PC-3 (cell line): ENCODE data around the gene TAC4. TPM values are rescaled to one million over a fixed set of nuclear protein-coding genes. Genes with fewer than 3 reads are reported as not detected.

Experiments
- ATAC-seq: fragments of 200-7000 bp; cut with Tn5 transposase; 2 replicates; pipeline ENCODE4 v1.9.1; 2020; ENCODE audit warnings: mild to moderate bottlenecking, moderate library complexity
- BruUV-seq: library from RNA; stranded (reverse); fragments of 400-500 nt; replicated peaks from 2 replicates; lab custom pipeline; 2021; lab: Mats Ljungman, UMichigan
- CTCF ChIA-PET: fragments of 300-600 bp; sonication (Branson Sonifier 250); formaldehyde crosslinking; loops from one replicate; lab custom pipeline; 2022; ENCODE audit warnings: antibody characterized with exemption; lab: Charles Lee
- POLR2A ChIA-PET: fragments of 300-600 bp; sonication (Branson Sonifier 250); formaldehyde crosslinking; loops from one replicate; lab custom pipeline; 2022; ENCODE audit warnings: antibody characterized with exemption; ENCODE audit not compliant: unreplicated experiment; lab: Charles Lee
- DNase-seq: peaks from one replicate; pipeline ENCODE4 v3.0.0-alpha.2; 2015
- H2AFZ ChIP-seq: fragments of 300-600 bp; sonication (generic); 2 replicates; pipeline ENCODE4 v1.6.0; 2016; ENCODE audit warnings: antibody characterized with exemption, low read length
- H3F3A ChIP-seq: fragments of 300-600 bp; sonication (generic); one replicate; pipeline ENCODE4 v1.6.0; 2017; ENCODE audit warnings: antibody characterized with exemption, low read length, control low read depth, mild to moderate bottlenecking; ENCODE audit not compliant: unreplicated experiment
- H3K27ac ChIP-seq: fragments of 300-600 bp; sonication (generic); 2 replicates; pipeline ENCODE4 v1.5.1; 2016; ENCODE audit warnings: mild to moderate bottlenecking, low read length
- H3K27me3 ChIP-seq: fragments of 300-600 bp; sonication (generic); 2 replicates; pipeline ENCODE4 v1.6.1; 2016; ENCODE audit warnings: low read length, mixed read lengths
- H3K36me3 ChIP-seq: fragments of 300-600 bp; sonication (generic); 2 replicates; pipeline ENCODE4 v1.6.1; 2016; ENCODE audit warnings: low read depth, mixed run types, low read length, mixed read lengths
- H3K4me1 ChIP-seq: fragments of 300-600 bp; sonication (generic); 2 replicates; pipeline ENCODE4 v1.5.1; 2016; ENCODE audit warnings: low read length; ENCODE audit not compliant: insufficient read depth
- H3K4me2 ChIP-seq: fragments of 300-600 bp; sonication (generic); 2 replicates; pipeline ENCODE4 v1.6.0; 2016; ENCODE audit warnings: low read length
- H3K4me3 ChIP-seq: fragments of 300-600 bp; sonication (generic); 2 replicates; pipeline ENCODE4 v1.5.1; 2016; ENCODE audit warnings: mild to moderate bottlenecking, low read length, mixed read lengths
- H3K79me2 ChIP-seq: fragments of 300-600 bp; sonication (generic); 2 replicates; pipeline ENCODE4 v1.6.1; 2017; ENCODE audit warnings: low read length, mixed read lengths
- H3K9ac ChIP-seq: fragments of 300-600 bp; sonication (generic); 2 replicates; pipeline ENCODE4 v1.6.0; 2016; ENCODE audit warnings: mild to moderate bottlenecking, low read length
- H3K9me2 ChIP-seq: fragments of 300-600 bp; sonication (generic); replicated peaks from 2 replicates; pipeline ENCODE4 v1.6.1; 2016; ENCODE audit warnings: mixed run types, low read length, mixed read lengths
- H3K9me3 ChIP-seq: fragments of 300-600 bp; sonication (generic); 2 replicates; pipeline ENCODE4 v1.6.1; 2016; ENCODE audit warnings: low read length, mixed read lengths
- H4K20me1 ChIP-seq: fragments of 300-600 bp; sonication (generic); 2 replicates; pipeline ENCODE4 v1.6.1; 2016; ENCODE audit warnings: low read length, mixed read lengths
- CTCF ChIP-seq: fragments of 300-600 bp; sonication (generic); conservative IDR thresholded peaks from 2 replicates; pipeline ENCODE4 v1.5.1; 2017; ENCODE audit warnings: antibody characterized with exemption, low read depth, mild to moderate bottlenecking, low read length
- EZH2 ChIP-seq: fragments of 300-600 bp; sonication (generic); IDR thresholded peaks from one replicate; pipeline ENCODE4 v1.6.1; 2017; ENCODE audit warnings: antibody characterized with exemption, mild to moderate bottlenecking, low read length; ENCODE audit not compliant: unreplicated experiment
- EZH2phosphoT487 ChIP-seq: fragments of 300-600 bp; sonication (generic); IDR thresholded peaks from 2 replicates; pipeline ENCODE4 v1.6.1; 2018; ENCODE audit warnings: mild to moderate bottlenecking, antibody characterized with exemption, low read length, borderline replicate concordance
- intact Hi-C: fragments of 100-400 bp; cut with micrococcal nuclease; formaldehyde crosslinking; loops from 2 replicates; pipeline ENCODE4 v1.9.0; 2023
- total RNA-seq: library from RNA; depleted of rRNA; stranded (reverse); fragments of >200 nt; gene quantifications from 2 replicates; pipeline ENCODE4 v1.2.3, GENCODE V29; 2014

TAC4 gene
- total RNA-seq, 1 experiment from 2014 or later: not detected

- CTCF ChIA-PET: no interaction called here
- POLR2A ChIA-PET: no interaction called here
- intact Hi-C loops: no loop called here
Measured at GRCh38 chr17:49873466-49873865, 25.6 kb upstream of the TAC4 start.

GRCh38 chr17:49872754-49873377, 25.0 kb upstream of the TAC4 start:
- H3K4me3 ChIP-seq: no peak overlapping the region
- no peaks in the 10 kb centered on the region for H3K4me1 ChIP-seq
- CTCF ChIA-PET: interaction anchor here (0.7 kb wide), 1 partner anchor 238 kb away, joined by 3 read pairs; no protein-coding TSS in a partner anchor
- DNase-seq (no peak), ATAC-seq (no peak)
- POLR2A ChIA-PET: no interaction called here
- no peak overlapping the region for H2AFZ ChIP-seq
- H3K27ac ChIP-seq: no peak overlapping the region
- H3K9me3 ChIP-seq: no peaks in the 10 kb centered on the region
- no peak overlapping the region for H3K9ac ChIP-seq
- H3K27me3 ChIP-seq: no peaks in the 10 kb centered on the region
- H3F3A ChIP-seq: no peaks in the 10 kb centered on the region
- no peak for TF ChIP-seq EZH2phosphoT487
- H4K20me1 ChIP-seq: no peaks in the 10 kb centered on the region
- no peaks in the 10 kb centered on the region for H3K9me2 ChIP-seq
- no peak overlapping the region for H3K4me2 ChIP-seq
- intact Hi-C loops: no loop called here
- BruUV-seq: no TSS peak
- no peaks in the 10 kb centered on the region for H3K79me2 ChIP-seq
- no peaks in the 10 kb centered on the region for H3K36me3 ChIP-seq

More at GRCh38 chr17:49873466-49873865, 25.6 kb upstream of the TAC4 start:
- no peak overlapping the region for H3K27ac ChIP-seq
- no peaks in the 10 kb centered on the region for H3K4me1 ChIP-seq
- no peak for TF ChIP-seq CTCF
- TF ChIP-seq EZH2phosphoT487: no peak
- no peak for TF ChIP-seq EZH2
- H3K4me3 ChIP-seq: no peak overlapping the region
- H3K36me3 ChIP-seq: no peaks in the 10 kb centered on the region
- no peak overlapping the region for H3K4me2 ChIP-seq
- no peaks in the 10 kb centered on the region for H3K79me2 ChIP-seq
- H3K9ac ChIP-seq: no peak overlapping the region
- no TSS peak for BruUV-seq
- H3F3A ChIP-seq: no peaks in the 10 kb centered on the region
- H4K20me1 ChIP-seq: no peaks in the 10 kb centered on the region
- H2AFZ ChIP-seq: no peak overlapping the region
- H3K27me3 ChIP-seq: no peaks in the 10 kb centered on the region
- no peaks in the 10 kb centered on the region for H3K9me2 ChIP-seq
- ATAC-seq: no peak
- H3K9me3 ChIP-seq: no peaks in the 10 kb centered on the region
- no peak for DNase-seq

GRCh38 chr17:49871211-49871610, 23.3 kb upstream of the TAC4 start:
- Histone ChIP-seq H2AFZ (no peak overlapping the region), H3K9ac (no peak overlapping the region), H3K79me2 (no peaks in the 10 kb centered on the region), H3K27ac (no peak overlapping the region), H3F3A (no peaks in the 10 kb centered on the region), H3K4me1 (no peaks in the 10 kb centered on the region), H3K9me3 (no peaks in the 10 kb centered on the region), H3K4me3 (no peak overlapping the region), H4K20me1 (no peaks in the 10 kb centered on the region), H3K9me2 (no peaks in the 10 kb centered on the region), H3K27me3 (no peaks in the 10 kb centered on the region), H3K36me3 (no peaks in the 10 kb centered on the region), H3K4me2 (no peak overlapping the region)
- CTCF ChIA-PET: no interaction called here
- ATAC-seq (no peak), DNase-seq (no peak)
- no TSS peak for BruUV-seq
- POLR2A ChIA-PET: no interaction called here
- intact Hi-C loops: no loop called here
- TF ChIP-seq EZH2: no peak
- TF ChIP-seq CTCF: no peak
- TF ChIP-seq EZH2phosphoT487: no peak
